Measurements from ENCODE around the gene CDC42BPB. TPM values are rescaled to one million over a fixed set of nuclear protein-coding genes. Genes with fewer than 3 reads are reported as not detected.

The CDC42BPB gene
- total RNA-seq, 1 donor from 2014 or later, result 102 TPM

GRCh38 chr14:103097244-103097993 lies 40.1 kb upstream of the CDC42BPB start:
- intact Hi-C loops (cut with DNase I), result no loop called here
- ATAC-seq, result no peak
- Histone ChIP-seq H3K36me3 (no peaks in the 10 kb centered on the region), H3K4me3 (no peak overlapping the region), H3K27ac (no peak overlapping the region), H3K9me3 (no peaks in the 10 kb centered on the region), H3K27me3 (peaks cover 12% of the 10 kb centered on the region), H3K4me1 (peaks cover 4% of the 10 kb centered on the region)
- TF ChIP-seq, protein P1, sequence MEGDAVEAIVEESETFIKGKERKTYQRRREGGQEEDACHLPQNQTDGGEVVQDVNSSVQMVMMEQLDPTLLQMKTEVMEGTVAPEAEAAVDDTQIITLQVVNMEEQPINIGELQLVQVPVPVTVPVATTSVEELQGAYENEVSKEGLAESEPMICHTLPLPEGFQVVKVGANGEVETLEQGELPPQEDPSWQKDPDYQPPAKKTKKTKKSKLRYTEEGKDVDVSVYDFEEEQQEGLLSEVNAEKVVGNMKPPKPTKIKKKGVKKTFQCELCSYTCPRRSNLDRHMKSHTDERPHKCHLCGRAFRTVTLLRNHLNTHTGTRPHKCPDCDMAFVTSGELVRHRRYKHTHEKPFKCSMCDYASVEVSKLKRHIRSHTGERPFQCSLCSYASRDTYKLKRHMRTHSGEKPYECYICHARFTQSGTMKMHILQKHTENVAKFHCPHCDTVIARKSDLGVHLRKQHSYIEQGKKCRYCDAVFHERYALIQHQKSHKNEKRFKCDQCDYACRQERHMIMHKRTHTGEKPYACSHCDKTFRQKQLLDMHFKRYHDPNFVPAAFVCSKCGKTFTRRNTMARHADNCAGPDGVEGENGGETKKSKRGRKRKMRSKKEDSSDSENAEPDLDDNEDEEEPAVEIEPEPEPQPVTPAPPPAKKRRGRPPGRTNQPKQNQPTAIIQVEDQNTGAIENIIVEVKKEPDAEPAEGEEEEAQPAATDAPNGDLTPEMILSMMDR (IDR thresholded peaks at IDR 0.05), result no peak
- DNase-seq, result no peak

DNA sequence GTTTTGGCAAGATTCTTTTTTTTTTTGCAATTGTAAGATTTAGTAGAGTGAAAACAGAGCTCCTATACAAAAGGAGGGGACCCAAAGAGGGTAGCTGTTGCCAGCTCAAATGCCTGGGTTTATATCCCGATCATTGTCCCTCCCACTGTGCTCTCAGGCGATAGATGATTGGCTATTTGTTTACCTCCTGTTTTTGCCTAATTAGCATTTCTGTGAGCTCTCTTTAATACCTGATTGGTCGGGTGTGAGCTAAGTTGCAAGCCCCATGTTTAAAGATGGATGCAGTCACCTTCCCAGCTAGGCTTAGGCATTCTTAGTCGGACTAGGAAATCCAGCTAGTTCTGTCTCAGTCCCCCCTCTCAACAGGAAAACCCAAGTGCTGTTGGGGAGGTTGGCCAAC lies 39.0 kb upstream of the CDC42BPB start:
- Histone ChIP-seq H3K4me3 (no peak overlapping the region), H3K9me3 (no peaks in the 10 kb centered on the region), H3K36me3 (no peaks in the 10 kb centered on the region), H3K27me3 (peaks cover 2% of the 10 kb centered on the region), H3K27ac (no peak overlapping the region), H3K4me1 (peaks cover 4% of the 10 kb centered on the region)
- TF ChIP-seq, protein P1 (IDR thresholded peaks at IDR 0.05), result no peak
- ATAC-seq, result no peak
- intact Hi-C loops (cut with DNase I), result no loop called here
- no peak for DNase-seq

DNA sequence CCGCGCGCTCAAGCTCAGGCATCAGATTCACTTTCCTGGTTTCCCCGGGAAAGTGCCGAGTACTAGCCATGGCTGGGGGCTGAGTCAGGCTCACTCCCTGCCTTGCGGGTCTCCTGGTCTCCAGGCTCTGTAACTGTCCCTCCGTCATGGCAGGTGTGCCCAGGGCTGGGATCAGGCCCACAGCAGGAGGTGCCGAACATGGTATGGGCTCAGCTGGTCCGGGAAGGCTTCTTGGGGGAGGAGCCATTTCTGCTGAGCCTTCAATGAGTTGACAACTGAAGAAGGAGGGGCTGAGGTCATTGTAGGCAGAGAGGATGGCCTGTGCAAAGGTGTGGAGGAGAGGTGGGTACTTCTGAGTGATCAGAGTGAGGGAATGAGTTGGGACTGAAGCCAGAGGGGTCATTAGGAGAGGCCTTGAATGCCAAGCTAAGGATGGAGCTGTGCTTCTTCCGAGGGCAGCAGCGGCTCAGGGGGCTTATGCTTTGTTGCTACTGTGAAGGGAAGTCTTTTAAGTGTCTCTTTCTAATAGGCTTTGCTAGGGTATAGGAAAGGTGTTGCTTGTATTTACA lies 37.9 kb upstream of the CDC42BPB start:
- Histone ChIP-seq H3K27me3 (no peaks in the 10 kb centered on the region), H3K9me3 (no peaks in the 10 kb centered on the region), H3K36me3 (no peaks in the 10 kb centered on the region), H3K4me3 (peak overlapping the region; percentile 37), H3K4me1 (peaks cover 8% of the 10 kb centered on the region), H3K27ac (peak overlapping the region; percentile 80)
- intact Hi-C loops (cut with DNase I), result no loop called here
- DNase-seq (no peak), ATAC-seq (no peak)
- TF ChIP-seq, protein P1 (IDR thresholded peaks at IDR 0.05), result no peak

GRCh38 chr14:103094406-103095209 lies 37.3 kb upstream of the CDC42BPB start, which contains the start of gene EXOC3L4:
Gene EXOC3L4, plus strand, starts transcription at chr14:103094725. Its CDS starts 5,495 bp downstream, at chr14:103100220.
- DNase-seq (no peak), ATAC-seq (no peak)
- TF ChIP-seq, protein P1 (IDR thresholded peaks at IDR 0.05), result no peak
- Histone ChIP-seq H3K27me3 (no peaks in the 10 kb centered on the region), H3K36me3 (no peaks in the 10 kb centered on the region), H3K4me1 (peaks cover 8% of the 10 kb centered on the region), H3K27ac (peak within 1 kb of the TSS; percentile 80), H3K4me3 (peak within 1 kb of the TSS; percentile 37), H3K9me3 (no peaks in the 10 kb centered on the region)
- intact Hi-C loops (cut with DNase I), result no loop called here

DNA sequence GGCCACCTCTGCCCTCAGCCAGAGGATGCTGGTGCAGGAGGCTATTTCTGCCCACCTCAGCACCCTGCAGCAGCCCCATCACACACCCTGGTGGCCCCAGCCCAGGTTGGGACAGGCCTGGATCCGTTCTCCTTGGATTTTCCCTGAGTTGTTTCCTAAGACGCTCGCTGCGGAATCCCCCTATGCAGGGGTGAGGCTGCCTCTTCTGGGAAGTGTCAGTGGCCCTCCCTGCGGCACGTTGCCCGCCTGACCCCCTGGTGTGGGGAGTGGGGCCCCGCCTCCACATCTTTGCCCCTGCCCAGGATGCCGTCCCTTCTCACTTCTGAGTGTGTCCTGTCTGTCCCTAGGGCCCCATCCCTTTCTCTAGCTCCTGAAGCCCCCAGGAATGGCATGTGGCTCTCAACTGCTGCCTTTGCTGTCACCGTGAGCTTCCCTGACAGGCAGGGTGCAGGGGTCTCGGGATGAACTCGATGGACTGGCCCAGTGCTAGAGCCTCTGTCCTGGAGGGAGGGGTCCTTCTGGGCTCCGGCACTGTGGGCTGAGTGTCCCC lies 36.6 kb upstream of the CDC42BPB start:
- peak overlapping the region; percentile 37 for H3K4me3 ChIP-seq
- DNase-seq, result no peak
- intact Hi-C loops (cut with DNase I), result no loop called here

More for the DNA sequence above, 36.6 kb upstream of the CDC42BPB start:
- peak overlapping the region; percentile 80 for H3K27ac ChIP-seq
- H3K4me1 ChIP-seq, result peaks cover 8% of the 10 kb centered on the region
- no peaks in the 10 kb centered on the region for H3K36me3 ChIP-seq
- H3K9me3 ChIP-seq, result no peaks in the 10 kb centered on the region
- no peaks in the 10 kb centered on the region for H3K27me3 ChIP-seq
- TF ChIP-seq, protein P1 (IDR thresholded peaks at IDR 0.05), result no peak
- ATAC-seq, result no peak

Data from upper lobe of right lung (tissue), 1 donor.